ENCODE measurements around the gene CCDC90B.

GRCh38 chr11:83285771-83286528 lies at the start of gene CCDC90B:
- TF ChIP-seq CTCF (IDR thresholded peaks at IDR 0.05; ENCODE audit: extremely low read depth in 1 of 2, insufficient read depth in 1 of 2, low read depth in 1 of 2, low read length in 2 of 2), result peak; percentile 17 to 24
- peak; percentile 92 for TF ChIP-seq POLR2A (IDR thresholded peaks at IDR 0.05; ENCODE audit: low read depth, low read length)
- no peak for TF ChIP-seq EZH2 (IDR thresholded peaks at IDR 0.05; ENCODE audit: borderline replicate concordance, low read depth, low read length, severe bottlenecking)
- TF ChIP-seq JUN (IDR thresholded peaks at IDR 0.05; ENCODE audit: borderline replicate concordance, insufficient read depth, insufficient read length, low read depth), result peak; percentile 12
- TF ChIP-seq POLR2AphosphoS5 (IDR thresholded peaks at IDR 0.05; ENCODE audit: insufficient read depth, low read depth, low read length), result peak; percentile 87
- TF ChIP-seq, protein P1, sequence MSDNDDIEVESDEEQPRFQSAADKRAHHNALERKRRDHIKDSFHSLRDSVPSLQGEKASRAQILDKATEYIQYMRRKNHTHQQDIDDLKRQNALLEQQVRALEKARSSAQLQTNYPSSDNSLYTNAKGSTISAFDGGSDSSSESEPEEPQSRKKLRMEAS (IDR thresholded peaks at IDR 0.05; ENCODE audit: insufficient read depth, insufficient read length), result peak; percentile 3
- TF ChIP-seq GATA2 (IDR thresholded peaks at IDR 0.05; ENCODE audit: insufficient read depth, insufficient read length, low read depth, low read length), result no peak
